HepG2 (cell line): ENCODE results near the gene ARL10. TPM values are rescaled to one million over a fixed set of nuclear protein-coding genes. Genes with fewer than 3 reads are reported as not detected.

Experiments used
- ATF7 ChIP-seq, 2 experiments: fragments of 450-650 bp in 1 of 2; sonication (generic) in 1 of 2; formaldehyde crosslinking in 1 of 2; IDR thresholded peaks; 2 replicates each; pipeline versions ENCODE4 v1.4.0 to v1.6.1; 2016 to 2020; ENCODE audit warnings: antibody characterized with exemption in 1 of 2, mild to moderate bottlenecking in 1 of 2, missing genetic modification reagents in 1 of 2
- CAMTA2 ChIP-seq: sonication (generic); formaldehyde crosslinking; IDR thresholded peaks from 2 replicates; pipeline ENCODE4 v1.4.0; 2020; ENCODE audit warnings: mild to moderate bottlenecking, missing genetic modification reagents, borderline replicate concordance
- ELK4 ChIP-seq: sonication (generic); formaldehyde crosslinking; IDR thresholded peaks from 2 replicates; pipeline ENCODE4 v1.9.0; 2021; ENCODE audit warnings: missing genetic modification reagents, borderline replicate concordance
- ETV5 ChIP-seq: IDR thresholded peaks from 2 replicates; pipeline ENCODE4 v1.6.1; 2018; ENCODE audit warnings: missing biosample characterization, missing genetic modification reagents, inconsistent platforms, borderline replicate concordance
- FOXO4 ChIP-seq: sonication (generic); formaldehyde crosslinking; conservative IDR thresholded peaks from 2 replicates; pipeline ENCODE4 v1.8.1; 2023; ENCODE audit warnings: missing genetic modification reagents
- HOXA5 ChIP-seq: sonication (generic); formaldehyde crosslinking; IDR thresholded peaks from 2 replicates; pipeline ENCODE4 v1.4.0; 2020; ENCODE audit warnings: missing genetic modification reagents
- JUN ChIP-seq: sonication (generic); formaldehyde crosslinking; IDR thresholded peaks from 2 replicates; pipeline ENCODE4 v1.4.0; 2020; ENCODE audit warnings: mild to moderate bottlenecking, missing genetic modification reagents
- KDM3A ChIP-seq: IDR thresholded peaks from 2 replicates; pipeline ENCODE4 v1.6.1; 2018; ENCODE audit warnings: low read depth, missing compliant biosample characterization
- KLF6 ChIP-seq: IDR thresholded peaks from 2 replicates; pipeline ENCODE4 v1.8.0; 2016; ENCODE audit warnings: missing biosample characterization, missing genetic modification reagents
- KMT2B ChIP-seq: IDR thresholded peaks from 2 replicates; pipeline ENCODE4 v1.6.1; 2016; ENCODE audit warnings: missing genetic modification reagents, missing compliant biosample characterization
- MXD1 ChIP-seq: sonication (generic); formaldehyde crosslinking; IDR thresholded peaks from 2 replicates; pipeline ENCODE4 v1.4.0; 2020; ENCODE audit warnings: mild to moderate bottlenecking, missing genetic modification reagents
- PRPF4 ChIP-seq: fragments of 200-400 bp; formaldehyde crosslinking; IDR thresholded peaks from 2 replicates; pipeline ENCODE4 v1.6.1; 2016; ENCODE audit warnings: low read length, low read depth; ENCODE audit not compliant: poor library complexity, severe bottlenecking
- RBAK ChIP-seq: sonication (generic); formaldehyde crosslinking; IDR thresholded peaks from 2 replicates; pipeline ENCODE4 v1.5.1; 2020; ENCODE audit warnings: mild to moderate bottlenecking, missing genetic modification reagents
- SMARCE1 ChIP-seq: fragments of 450-650 bp; IDR thresholded peaks from 2 replicates; pipeline ENCODE4 v1.6.1; 2017; ENCODE audit warnings: borderline replicate concordance
- STAT5B ChIP-seq: sonication (generic); formaldehyde crosslinking; IDR thresholded peaks from 2 replicates; pipeline ENCODE4 v1.4.0; 2020; ENCODE audit warnings: missing genetic modification reagents
- THRA ChIP-seq: sonication (generic); formaldehyde crosslinking; IDR thresholded peaks from 2 replicates; pipeline ENCODE4 v1.4.0; 2020; ENCODE audit warnings: missing genetic modification reagents, borderline replicate concordance
- TP53 ChIP-seq: sonication (generic); formaldehyde crosslinking; conservative IDR thresholded peaks from 2 replicates; pipeline ENCODE4 v1.4.0; 2020; ENCODE audit warnings: missing genetic modification reagents
- ZNF18 ChIP-seq: sonication (generic); formaldehyde crosslinking; IDR thresholded peaks from 2 replicates; pipeline ENCODE4 v1.8.0; 2022; ENCODE audit warnings: mild to moderate bottlenecking, missing genetic modification reagents; ENCODE audit not compliant: insufficient replicate concordance
- ZNF275 ChIP-seq: sonication (generic); formaldehyde crosslinking; IDR thresholded peaks from 2 replicates; pipeline ENCODE4 v1.8.0; 2022; ENCODE audit warnings: missing genetic modification reagents, mild to moderate bottlenecking, inconsistent platforms, borderline replicate concordance
- ZNF33B ChIP-seq: sonication (generic); formaldehyde crosslinking; IDR thresholded peaks from 2 replicates; pipeline ENCODE4 v1.5.1; 2020; ENCODE audit warnings: mild to moderate bottlenecking, missing genetic modification reagents
- ZNF775 ChIP-seq: sonication (generic); formaldehyde crosslinking; IDR thresholded peaks from 2 replicates; pipeline ENCODE4 v1.4.0; 2020; ENCODE audit warnings: missing genetic modification reagents, mild to moderate bottlenecking, moderate library complexity, borderline replicate concordance
- ZZZ3 ChIP-seq: sonication (generic); formaldehyde crosslinking; IDR thresholded peaks from 2 replicates; pipeline ENCODE4 v1.4.0; 2020; ENCODE audit warnings: missing genetic modification reagents, mild to moderate bottlenecking, borderline replicate concordance
- polyA plus RNA-seq, 8 experiments: library from polyadenylated mRNA; depleted of rRNA in 3 of 8; stranded (reverse) in 7 of 8; unstranded in 1 of 8; fragments of >200 nt; fragmentation: Illumina TruSeq in 4 of 8; extraction: Trizol in 4 of 8; gene quantifications; 2 replicates each; pipeline versions ENCODE4 v1.2.1 to v1.2.3, GENCODE V29; 2011 to 2016; ENCODE audit warnings: low read depth in 4 of 8, missing spikeins in 1 of 8, mixed read lengths in 1 of 8; ENCODE audit not compliant: insufficient read depth in 1 of 8
- total RNA-seq, 5 experiments: library from RNA; depleted of rRNA; stranded (reverse); fragments of >200 nt; fragmentation: Illumina TruSeq; extraction: Trizol; gene quantifications; 2 replicates each; pipeline ENCODE4 v1.2.3, GENCODE V29; 2016; ENCODE audit warnings: low read depth in 1 of 5

Gene ARL10
- total and polyA plus RNA-seq, 2 of the 13 experiments (the other 11 are each of a cell fraction or from before 2014, with no cell fraction given): 0.18 to 0.50 TPM

GRCh38 chr5:176388003-176388443 lies 22.7 kb downstream of the ARL10 start (continued):
- no peak for TF ChIP-seq SMARCE1
- no peak for TF ChIP-seq ZNF775 (CRISPR knock-in tag)
- no peak for TF ChIP-seq TP53
- no peak for TF ChIP-seq STAT5B (CRISPR knock-in tag)
- TF ChIP-seq ZNF275 (CRISPR knock-in tag): no peak
- no peak for TF ChIP-seq ATF7 (IDR thresholded peaks at IDR 0.05)
- peak; percentile 74; the same call in 1 of the 2 replicates for TF ChIP-seq ATF7 (CRISPR knock-in tag; IDR thresholded peaks at IDR 0.05)
- no peak for TF ChIP-seq THRA (CRISPR knock-in tag)
- TF ChIP-seq ELK4: no peak
- TF ChIP-seq HOXA5 (CRISPR knock-in tag): no peak
- TF ChIP-seq JUN (CRISPR knock-in tag): no peak
- no peak for TF ChIP-seq ZNF18 (CRISPR knock-in tag)
- TF ChIP-seq RBAK (CRISPR knock-in tag): no peak
- TF ChIP-seq ETV5 (CRISPR knock-in tag): no peak
- no peak for TF ChIP-seq MXD1 (CRISPR knock-in tag)
- TF ChIP-seq KDM3A (CRISPR knock-in tag): no peak
- TF ChIP-seq PRPF4: no peak
- TF ChIP-seq ZNF33B (CRISPR knock-in tag): no peak
- TF ChIP-seq KLF6 (CRISPR knock-in tag): 0 out of 2 replicates have a peak, but pooled peaks have one; percentile 2
- no peak for TF ChIP-seq FOXO4 (CRISPR knock-in tag)
- TF ChIP-seq CAMTA2 (CRISPR knock-in tag): no peak
- no peak for TF ChIP-seq ZZZ3 (CRISPR knock-in tag)
- TF ChIP-seq KMT2B (CRISPR knock-in tag): no peak
